H1 (cell line): ENCODE results near the gene LCA5L. TPM values are rescaled to one million over a fixed set of nuclear protein-coding genes. Genes with fewer than 3 reads are reported as not detected.

ENCODE experiments used
- CTCF ChIA-PET: fragments of 300-600 bp; sonication (Branson Sonifier 250); formaldehyde crosslinking; loops from one replicate; lab custom pipeline; 2021; ENCODE audit not compliant: partially characterized antibody; lab: Charles Lee
- POLR2A ChIA-PET: fragments of 300-600 bp; sonication (Branson Sonifier 250); formaldehyde crosslinking; loops from one replicate; lab custom pipeline; 2021; ENCODE audit warnings: inconsistent platforms; ENCODE audit not compliant: partially characterized antibody; lab: Charles Lee
- DNase-seq, 2 experiments: peaks; one replicate each; pipeline versions ENCODE4 v3.0.0 to v3.0.0-alpha.2; 2010 to 2022; ENCODE audit warnings: low spot score in 2 of 2, low read depth in 1 of 2, mixed read lengths in 1 of 2
- FAIRE-seq: peaks from 2 replicates; lab custom pipeline; 2011; peaks lifted over from hg19 to GRCh38; lab: Jason Lieb, UNC
- H2AFZ ChIP-seq: 2 replicates; pipeline ENCODE4 v1.8.1; 2012; ENCODE audit warnings: low read length, inconsistent platforms
- H2AK5ac ChIP-seq: 2 replicates; pipeline ENCODE4 v1.6.1; 2013; ENCODE audit warnings: low read depth, low read length
- H2BK120ac ChIP-seq: replicated peaks from 2 replicates; pipeline ENCODE3; 2013; ENCODE audit warnings: low read depth, low read length, inconsistent platforms
- H2BK12ac ChIP-seq: 2 replicates; pipeline ENCODE4 v1.6.1; 2013; ENCODE audit warnings: low read depth, low read length
- H2BK15ac ChIP-seq: 2 replicates; pipeline ENCODE4 v1.6.1; 2013; ENCODE audit warnings: low read length
- H2BK20ac ChIP-seq: 2 replicates; pipeline ENCODE4 v1.6.1; 2013; ENCODE audit warnings: low read length
- H2BK5ac ChIP-seq: 2 replicates; pipeline ENCODE4 v1.6.1; 2013; ENCODE audit warnings: low read depth, low read length
- H3K14ac ChIP-seq: 2 replicates; pipeline ENCODE4 v1.6.1; 2013; ENCODE audit warnings: inconsistent platforms; ENCODE audit not compliant: insufficient read length
- H3K18ac ChIP-seq: 2 replicates; pipeline ENCODE4 v1.6.1; 2013; ENCODE audit warnings: low read length; ENCODE audit errors: extremely low read depth
- H3K23ac ChIP-seq: 2 replicates; pipeline ENCODE4 v1.6.1; 2013; ENCODE audit warnings: inconsistent platforms; ENCODE audit not compliant: insufficient read length
- H3K23me2 ChIP-seq: 2 replicates; pipeline ENCODE4 v1.6.1; 2013; ENCODE audit warnings: low read depth, low read length
- H3K27ac ChIP-seq: 2 replicates; pipeline ENCODE4 v1.6.1; 2011; ENCODE audit warnings: low read depth, low read length, inconsistent platforms
- H3K27me3 ChIP-seq, 4 experiments: replicated peaks in 1 of 4; 1 replicate in 1 of 4; 2 replicates in 3 of 4; pipeline versions ENCODE4 v1.6.1 to v1.8.1; 2011 to 2013; ENCODE audit warnings: low read length in 3 of 4, mild to moderate bottlenecking in 3 of 4, inconsistent platforms in 2 of 4, mixed read lengths in 2 of 4, moderate library complexity in 1 of 4; ENCODE audit not compliant: control insufficient read depth in 3 of 4, insufficient read depth in 3 of 4; ENCODE audit errors: extremely low read depth in 1 of 4
- H3K36me3 ChIP-seq, 4 experiments: 2 replicates each; pipeline versions ENCODE4 v1.6.1 to v1.8.1; 2011 to 2013; ENCODE audit warnings: mild to moderate bottlenecking in 4 of 4, low read length in 3 of 4, moderate library complexity in 2 of 4, control low read depth in 1 of 4, inconsistent platforms in 1 of 4; ENCODE audit not compliant: insufficient read depth in 4 of 4, control insufficient read depth in 2 of 4
- H3K4ac ChIP-seq: replicated peaks from 2 replicates; pipeline ENCODE3; 2013; ENCODE audit warnings: low read length, low read depth, mixed read lengths, inconsistent platforms; ENCODE audit not compliant: insufficient read length
- H3K4me1 ChIP-seq, 4 experiments: replicated peaks in 1 of 4; 1 replicate in 1 of 4; 2 replicates in 3 of 4; pipeline versions ENCODE4 v1.6.1 to v1.8.1; 2011 to 2013; ENCODE audit warnings: low read length in 3 of 4, inconsistent platforms in 2 of 4, mixed read lengths in 1 of 4; ENCODE audit not compliant: insufficient read depth in 4 of 4, control insufficient read depth in 3 of 4
- H3K4me2 ChIP-seq, 2 experiments: 2 replicates each; pipeline versions ENCODE4 v1.6.1 to v1.8.1; 2011 to 2013; ENCODE audit warnings: low read depth in 2 of 2, low read length in 2 of 2, control low read depth in 1 of 2, inconsistent platforms in 1 of 2, mild to moderate bottlenecking in 1 of 2; ENCODE audit not compliant: insufficient read depth in 1 of 2
- H3K4me3 ChIP-seq, 4 experiments: fragments of 200-600, 300-600 bp in 1 of 4; sonication (generic), shearing (Covaris generic), sonication (Bioruptor Twin) in 1 of 4; 2 replicates each; pipeline versions ENCODE4 v1.5.1 to v1.8.1; 2011 to 2016; ENCODE audit warnings: low read length in 4 of 4, low read depth in 3 of 4, control low read depth in 2 of 4, inconsistent platforms in 2 of 4, mild to moderate bottlenecking in 2 of 4, mixed read lengths in 1 of 4, moderate library complexity in 1 of 4; ENCODE audit not compliant: insufficient read depth in 2 of 4; ENCODE audit errors: extremely low read depth in 1 of 4
- H3K56ac ChIP-seq: replicated peaks from 2 replicates; pipeline ENCODE3; 2013; ENCODE audit warnings: low read depth, mild to moderate bottlenecking, mixed read lengths, low read length, inconsistent platforms; ENCODE audit not compliant: insufficient read length
- H3K79me1 ChIP-seq: 2 replicates; pipeline ENCODE4 v1.6.1; 2013; ENCODE audit warnings: low read depth, low read length, control low read depth
- H3K79me2 ChIP-seq, 2 experiments: 2 replicates each; pipeline versions ENCODE4 v1.6.1 to v1.8.1; 2012 to 2013; ENCODE audit warnings: low read length in 2 of 2, mild to moderate bottlenecking in 2 of 2, inconsistent platforms in 1 of 2; ENCODE audit not compliant: insufficient read depth in 2 of 2, control insufficient read depth in 1 of 2
- H3K9ac ChIP-seq, 4 experiments: replicated peaks in 1 of 4; 1 replicate in 1 of 4; 2 replicates in 3 of 4; pipeline versions ENCODE4 v1.6.1 to v1.8.1; 2011 to 2013; ENCODE audit warnings: low read depth in 3 of 4, low read length in 3 of 4, control low read depth in 2 of 4, mild to moderate bottlenecking in 2 of 4, moderate library complexity in 2 of 4, inconsistent platforms in 1 of 4; ENCODE audit errors: extremely low read depth in 1 of 4
- H3K9me3 ChIP-seq, 2 experiments: 2 replicates each; pipeline versions ENCODE4 v1.6.1 to v1.8.1; 2012 to 2013; ENCODE audit warnings: mild to moderate bottlenecking in 2 of 2, moderate library complexity in 2 of 2, control low read depth in 1 of 2, inconsistent platforms in 1 of 2, low read depth in 1 of 2, low read length in 1 of 2, mixed read lengths in 1 of 2; ENCODE audit not compliant: insufficient read depth in 2 of 2
- H4K20me1 ChIP-seq, 2 experiments: replicated peaks in 1 of 2; 2 replicates each; pipeline versions ENCODE3 to v1.8.1; 2011 to 2013; ENCODE audit warnings: inconsistent platforms in 2 of 2, low read length in 2 of 2, mild to moderate bottlenecking in 1 of 2; ENCODE audit not compliant: insufficient read depth in 2 of 2, control insufficient read depth in 1 of 2
- H4K5ac ChIP-seq: 2 replicates; pipeline ENCODE4 v1.6.1; 2013; ENCODE audit warnings: low read length, low read depth, mixed read lengths, inconsistent platforms; ENCODE audit not compliant: insufficient read length
- H4K8ac ChIP-seq: 2 replicates; pipeline ENCODE4 v1.8.0; 2013; ENCODE audit warnings: mild to moderate bottlenecking, moderate library complexity, low read length, inconsistent platforms; ENCODE audit not compliant: insufficient read depth; ENCODE audit errors: extremely low read depth
- H4K91ac ChIP-seq: replicated peaks from 2 replicates; pipeline ENCODE3; 2013; ENCODE audit warnings: low read length, mixed read lengths, inconsistent platforms; ENCODE audit not compliant: insufficient read length
- CTBP2 ChIP-seq: IDR thresholded peaks from 2 replicates; pipeline ENCODE4 v1.7.0; 2011; ENCODE audit warnings: borderline replicate concordance, mild to moderate bottlenecking, moderate library complexity, mixed read lengths, low read length; ENCODE audit not compliant: insufficient read depth, insufficient read length
- HDAC2 ChIP-seq, 2 experiments: fragments of 300-600 bp in 1 of 2; sonication (generic) in 1 of 2; IDR thresholded peaks; 2 replicates each; pipeline ENCODE4 v1.6.1; 2011 to 2012; ENCODE audit warnings: low read depth in 2 of 2, low read length in 2 of 2, mild to moderate bottlenecking in 2 of 2, moderate library complexity in 2 of 2, borderline replicate concordance in 1 of 2, inconsistent platforms in 1 of 2
- HDAC6 ChIP-seq: IDR thresholded peaks from one replicate; pipeline ENCODE4 v1.7.1; 2012; ENCODE audit warnings: low read depth, mild to moderate bottlenecking, inconsistent platforms, low read length, moderate library complexity
- JUND ChIP-seq: IDR thresholded peaks from 2 replicates; pipeline ENCODE4 v1.6.1; 2011; ENCODE audit warnings: mild to moderate bottlenecking, improper control_type of control experiment, low read length
- KDM1A ChIP-seq: fragments of 200-600, 300-600 bp; sonication (generic); IDR thresholded peaks from 2 replicates; pipeline ENCODE4 v1.7.1; 2016; ENCODE audit warnings: mild to moderate bottlenecking, low read length, borderline replicate concordance
- RAD21 ChIP-seq, 2 experiments: IDR thresholded peaks in 1 of 2; conservative IDR thresholded peaks in 1 of 2; 2 replicates each; pipeline ENCODE4 v1.6.1; 2011; ENCODE audit warnings: low read depth in 2 of 2, low read length in 2 of 2, improper control_type of control experiment in 1 of 2, inconsistent platforms in 1 of 2, mild to moderate bottlenecking in 1 of 2, moderate library complexity in 1 of 2
- RBBP5 ChIP-seq: IDR thresholded peaks from 2 replicates; pipeline ENCODE4 v1.7.1; 2012; ENCODE audit warnings: low read depth, mild to moderate bottlenecking, inconsistent platforms, low read length, moderate library complexity, borderline replicate concordance
- SAP30 ChIP-seq: fragments of 300-600 bp; sonication (generic); IDR thresholded peaks from 2 replicates; pipeline ENCODE4 v1.7.1; 2012; ENCODE audit warnings: low read length, moderate library complexity, mild to moderate bottlenecking, inconsistent platforms; ENCODE audit not compliant: insufficient read depth, insufficient replicate concordance
- SIN3A ChIP-seq, 2 experiments: IDR thresholded peaks in 1 of 2; conservative IDR thresholded peaks in 1 of 2; 2 replicates each; pipeline ENCODE4 v1.6.1; 2011 to 2012; ENCODE audit warnings: low read length in 2 of 2, improper control_type of control experiment in 1 of 2, low read depth in 1 of 2, mild to moderate bottlenecking in 1 of 2
- USF2 ChIP-seq: IDR thresholded peaks from 2 replicates; pipeline ENCODE4 v1.6.1; 2011; ENCODE audit warnings: low read length, improper control_type of control experiment
- YY1 ChIP-seq: IDR thresholded peaks from 2 replicates; pipeline ENCODE4 v1.6.1; 2011; ENCODE audit warnings: low read depth, mild to moderate bottlenecking, low read length
- WGBS, 2 experiments: shearing (Covaris generic) in 1 of 2; methylation state at CpG; one replicate each; pipeline versions ENCODE4 v1.1.6 to v1.1.7; 2013 to 2015; ENCODE audit warnings: low lambda C conversion rate in 2 of 2, mixed read lengths in 2 of 2, inconsistent platforms in 1 of 2, low coverage in 1 of 2, missing lambda C conversion rate in 1 of 2; ENCODE audit not compliant: insufficient replicate concordance in 2 of 2, insufficient coverage in 1 of 2, insufficient read length in 1 of 2; ENCODE audit errors: extremely low coverage in 1 of 2, missing lambda C conversion rate in 1 of 2; 5-methylcytosine and 5-hydroxymethylcytosine counted together
- polyA plus RNA-seq, 7 experiments: library from polyadenylated mRNA; depleted of rRNA in 3 of 7; stranded (reverse) in 5 of 7; unstranded in 2 of 7; fragments of >200 nt in 5 of 7; fragments of 200-250 nt in 2 of 7; gene quantifications; 1 replicate in 5 of 7; 2 replicates in 1 of 7; 4 replicates in 1 of 7; pipeline versions ENCODE4 v1.2.1 to v1.2.3, GENCODE V29; 2011 to 2013; ENCODE audit warnings: missing spikeins in 2 of 7, mixed read lengths in 2 of 7
- total RNA-seq: library from RNA; stranded (reverse); fragmentation: NEBNext Ultra II Directional; extraction: Animal tissue kit (Norgen Biotek cat#: 25700); gene quantifications from 2 replicates; pipeline ENCODE4 v1.2.1, GENCODE V29; 2021

LCA5L gene
- total and polyA plus RNA-seq, 2 of the 8 experiments (the other 6 are each of a cell fraction or from before 2014, with no cell fraction given): 0.11 to 0.84 TPM

GRCh38 chr21:39452970-39453342 lies 7.4 kb upstream of the LCA5L start:
- POLR2A ChIA-PET: no interaction called here
- CTCF ChIA-PET: interaction anchor here (0.5 to 1.3 kb wide), 3 partner anchors 12 to 188 kb away, joined by 3 to 4 read pairs (median 3); no protein-coding TSS in a partner anchor
- TF ChIP-seq SIN3A (conservative IDR thresholded peaks at IDR 0.05 in 1 of 2, IDR thresholded peaks at IDR 0.05 in 1 of 2; ENCODE audit: low read depth in 1 of 2, low read length in 2 of 2) (no peak), HDAC6 (no peak), HDAC2 (IDR thresholded peaks at IDR 0.05; ENCODE audit: borderline replicate concordance in 1 of 2, low read depth in 2 of 2, low read length in 2 of 2) (no peak), CTBP2 (no peak), JUND (no peak), YY1 (no peak), KDM1A (no peak), SAP30 (no peak), USF2 (no peak), RAD21 (IDR thresholded peaks at IDR 0.05 in 1 of 2, conservative IDR thresholded peaks at IDR 0.05 in 1 of 2; ENCODE audit: low read depth in 2 of 2, low read length in 2 of 2) (no peak), RBBP5 (no peak)

More at GRCh38 chr21:39452970-39453342, 7.4 kb upstream of the LCA5L start:
- H3K79me1 ChIP-seq: no peaks in the 10 kb centered on the region
- no peaks in the 10 kb centered on the region for H4K20me1 ChIP-seq
- H2BK20ac ChIP-seq: no peak overlapping the region
- no peak overlapping the region for H2BK12ac ChIP-seq
- H3K79me2 ChIP-seq: no peaks in the 10 kb centered on the region
- no peak overlapping the region for H2AK5ac ChIP-seq
- H3K4ac ChIP-seq: no peak overlapping the region
- no peaks in the 10 kb centered on the region for H3K27me3 ChIP-seq
- no peak overlapping the region for H4K8ac ChIP-seq
- H3K56ac ChIP-seq: no peak overlapping the region
- no peak overlapping the region for H2BK15ac ChIP-seq
- no peaks in the 10 kb centered on the region for H3K36me3 ChIP-seq
- no peak overlapping the region for H2AFZ ChIP-seq
- H3K4me3 ChIP-seq: no peak overlapping the region
- H3K9ac ChIP-seq: no peak overlapping the region
- no peaks in the 10 kb centered on the region for H3K9me3 ChIP-seq
- no peak overlapping the region for H2BK5ac ChIP-seq
- no peak overlapping the region for H4K5ac ChIP-seq
- H3K4me1 ChIP-seq: peaks cover 0 to 6% (median 0%) of the 10 kb centered on the region in 4 experiments; a peak in 4 of 7 replicates
- no peak overlapping the region for H2BK120ac ChIP-seq
- no peak for FAIRE-seq
- no peak overlapping the region for H4K91ac ChIP-seq
- 86% methylated on average over 6 of the region's 6 CpGs; no CpG with 5 or more reads in 1 of the 2 experiments for WGBS, 2 experiments
- H3K23me2 ChIP-seq: no peaks in the 10 kb centered on the region; the same call in 1 of the 2 replicates
- H3K4me2 ChIP-seq: no peak overlapping the region; a peak in 1 of 4 replicates
- no peak overlapping the region for H3K27ac ChIP-seq
- no peak overlapping the region for H3K18ac ChIP-seq
- no peak overlapping the region for H3K23ac ChIP-seq
- no peak overlapping the region for H3K14ac ChIP-seq
- DNase-seq: no peak
